ENCODE results near the gene ST6GALNAC5.
"Not testable (repeated sequence)": the region's sequence is repeated elsewhere in the genome, so short reads cannot be mapped to it uniquely, and the experiment has no call there.

The ST6GALNAC5 gene

GRCh38 chr1:76957961-76958360, 90.7 kb downstream of the ST6GALNAC5 start:
- WGBS: 97% methylated on average over 8 of the region's 8 CpGs
- H3K4me3 ChIP-seq (ENCODE audit: low read length): no peak overlapping the region
- no peaks in the 10 kb centered on the region for H3K4me1 ChIP-seq (ENCODE audit: insufficient read depth, low read length)

GRCh38 chr1:76958828-76959227, 91.5 kb downstream of the ST6GALNAC5 start:
- no peak overlapping the region for H3K9ac ChIP-seq (ENCODE audit: low read depth, low read length)
- H3K4me3 ChIP-seq (ENCODE audit: low read length): no peak overlapping the region
- H3K27ac ChIP-seq (ENCODE audit: low read depth, low read length): no peak overlapping the region
- no peaks in the 10 kb centered on the region for H3K27me3 ChIP-seq (ENCODE audit: insufficient read depth, low read length)
- H3K9me3 ChIP-seq (ENCODE audit: insufficient read depth, low read depth, low read length): 0 out of 2 replicates have a peak, but pooled peaks cover 2% of the 10 kb centered on the region
- 95% methylated on average over 4 of the region's 4 CpGs for WGBS
- no peaks in the 10 kb centered on the region for H3K36me3 ChIP-seq (ENCODE audit: insufficient read depth, low read length)
- H3K4me1 ChIP-seq (ENCODE audit: insufficient read depth, low read length): no peaks in the 10 kb centered on the region

More at GRCh38 chr1:76957961-76958360, 90.7 kb downstream of the ST6GALNAC5 start:
- H3K9ac ChIP-seq (ENCODE audit: low read depth, low read length): no peak overlapping the region
- no peaks in the 10 kb centered on the region for H3K36me3 ChIP-seq (ENCODE audit: insufficient read depth, low read length)
- no peaks in the 10 kb centered on the region for H3K9me3 ChIP-seq (ENCODE audit: insufficient read depth, low read depth, low read length)
- no peak overlapping the region for H3K27ac ChIP-seq (ENCODE audit: low read depth, low read length)
- H3K27me3 ChIP-seq (ENCODE audit: insufficient read depth, low read length): no peaks in the 10 kb centered on the region

GRCh38 chr1:76959556-76959955, 92.3 kb downstream of the ST6GALNAC5 start:
- Histone ChIP-seq H3K27ac (ENCODE audit: low read depth, low read length) (no peak overlapping the region), H3K4me1 (ENCODE audit: insufficient read depth, low read length) (no peaks in the 10 kb centered on the region), H3K4me3 (ENCODE audit: low read length) (no peak overlapping the region), H3K9me3 (ENCODE audit: insufficient read depth, low read depth, low read length) (peaks cover 5% of the 10 kb centered on the region; the same call in 1 of the 2 replicates), H3K9ac (ENCODE audit: low read depth, low read length) (no peak overlapping the region), H3K27me3 (ENCODE audit: insufficient read depth, low read length) (no peaks in the 10 kb centered on the region), H3K36me3 (ENCODE audit: insufficient read depth, low read length) (peaks cover 3% of the 10 kb centered on the region; the same call in 1 of the 2 replicates)
- WGBS: 92% methylated on average over 4 of the region's 4 CpGs

GRCh38 chr1:76961181-76961819, 94.0 kb downstream of the ST6GALNAC5 start:
- Histone ChIP-seq H3K9me3 (ENCODE audit: insufficient read depth, low read depth, low read length) (peaks cover 5% of the 10 kb centered on the region; the same call in 1 of the 2 replicates), H3K27me3 (ENCODE audit: insufficient read depth, low read length) (no peaks in the 10 kb centered on the region), H3K9ac (ENCODE audit: low read depth, low read length) (no peak overlapping the region), H3K4me1 (ENCODE audit: insufficient read depth, low read length) (no peaks in the 10 kb centered on the region), H3K27ac (ENCODE audit: low read depth, low read length) (no peak overlapping the region), H3K4me3 (ENCODE audit: low read length) (no peak overlapping the region), H3K36me3 (ENCODE audit: insufficient read depth, low read length) (peaks cover 3% of the 10 kb centered on the region; the same call in 1 of the 2 replicates)
- WGBS: 91% methylated on average over 6 of the region's 6 CpGs

GRCh38 chr1:76961820-76962207, 94.5 kb downstream of the ST6GALNAC5 start:
- Histone ChIP-seq H3K9me3 (ENCODE audit: insufficient read depth, low read depth, low read length) (peaks cover 5% of the 10 kb centered on the region; the same call in 1 of the 2 replicates), H3K9ac (ENCODE audit: low read depth, low read length) (no peak overlapping the region), H3K4me3 (ENCODE audit: low read length) (no peak overlapping the region), H3K36me3 (ENCODE audit: insufficient read depth, low read length) (peaks cover 3% of the 10 kb centered on the region; the same call in 1 of the 2 replicates), H3K27ac (ENCODE audit: low read depth, low read length) (no peak overlapping the region), H3K27me3 (ENCODE audit: insufficient read depth, low read length) (no peaks in the 10 kb centered on the region), H3K4me1 (ENCODE audit: insufficient read depth, low read length) (no peaks in the 10 kb centered on the region)

GRCh38 chr1:76981267-76981666, 114.0 kb downstream of the ST6GALNAC5 start:
- not testable (repeated sequence) for H3K9ac ChIP-seq (ENCODE audit: low read depth, low read length); H3K4me3 ChIP-seq (ENCODE audit: low read length); H3K9me3 ChIP-seq (ENCODE audit: insufficient read depth, low read depth, low read length); H3K36me3 ChIP-seq (ENCODE audit: insufficient read depth, low read length); H3K27me3 ChIP-seq (ENCODE audit: insufficient read depth, low read length); H3K27ac ChIP-seq (ENCODE audit: low read depth, low read length)
- 47% methylated on average over 3 of the region's 3 CpGs for WGBS
- peaks cover 12% of the 10 kb centered on the region; the same call in 1 of the 2 replicates for H3K4me1 ChIP-seq (ENCODE audit: insufficient read depth, low read length)

GRCh38 chr1:76989976-76990375, 122.7 kb downstream of the ST6GALNAC5 start:
- H3K27ac ChIP-seq (ENCODE audit: low read depth, low read length): no peak overlapping the region
- no peaks in the 10 kb centered on the region for H3K4me1 ChIP-seq (ENCODE audit: insufficient read depth, low read length)
- H3K27me3 ChIP-seq (ENCODE audit: insufficient read depth, low read length): no peaks in the 10 kb centered on the region
- no peaks in the 10 kb centered on the region for H3K9me3 ChIP-seq (ENCODE audit: insufficient read depth, low read depth, low read length)
- H3K9ac ChIP-seq (ENCODE audit: low read depth, low read length): no peak overlapping the region
- no peak overlapping the region for H3K4me3 ChIP-seq (ENCODE audit: low read length)
- 100% methylated on average over 2 of the region's 2 CpGs for WGBS
- no peaks in the 10 kb centered on the region for H3K36me3 ChIP-seq (ENCODE audit: insufficient read depth, low read length)

- no peaks in the 10 kb centered on the region for H3K9me3 ChIP-seq (ENCODE audit: insufficient read depth, low read depth, low read length)
- WGBS: 100% methylated on average over 1 of the region's 1 CpG
- H3K36me3 ChIP-seq (ENCODE audit: insufficient read depth, low read length): no peaks in the 10 kb centered on the region
- H3K9ac ChIP-seq (ENCODE audit: low read depth, low read length): no peak overlapping the region
- H3K4me1 ChIP-seq (ENCODE audit: insufficient read depth, low read length): no peaks in the 10 kb centered on the region
- no peak overlapping the region for H3K27ac ChIP-seq (ENCODE audit: low read depth, low read length)
- no peak overlapping the region for H3K4me3 ChIP-seq (ENCODE audit: low read length)
- H3K27me3 ChIP-seq (ENCODE audit: insufficient read depth, low read length): no peaks in the 10 kb centered on the region
Observed at GRCh38 chr1:76993036-76993435, 125.8 kb downstream of the ST6GALNAC5 start.

- Histone ChIP-seq H3K27ac (ENCODE audit: low read depth, low read length) (no peak overlapping the region), H3K9me3 (ENCODE audit: insufficient read depth, low read depth, low read length) (no peaks in the 10 kb centered on the region), H3K36me3 (ENCODE audit: insufficient read depth, low read length) (no peaks in the 10 kb centered on the region), H3K27me3 (ENCODE audit: insufficient read depth, low read length) (no peaks in the 10 kb centered on the region), H3K4me3 (ENCODE audit: low read length) (no peak overlapping the region), H3K9ac (ENCODE audit: low read depth, low read length) (no peak overlapping the region), H3K4me1 (ENCODE audit: insufficient read depth, low read length) (no peaks in the 10 kb centered on the region)
- 84% methylated on average over 4 of the region's 4 CpGs for WGBS
Observed at GRCh38 chr1:76998582-76999223, 131.4 kb downstream of the ST6GALNAC5 start.

- H3K27ac ChIP-seq (ENCODE audit: low read depth, low read length): no peak overlapping the region
- WGBS: 96% methylated on average over 3 of the region's 3 CpGs
- H3K36me3 ChIP-seq (ENCODE audit: insufficient read depth, low read length): no peaks in the 10 kb centered on the region
- no peak overlapping the region for H3K9ac ChIP-seq (ENCODE audit: low read depth, low read length)
- H3K4me3 ChIP-seq (ENCODE audit: low read length): no peak overlapping the region
- H3K9me3 ChIP-seq (ENCODE audit: insufficient read depth, low read depth, low read length): no peaks in the 10 kb centered on the region
- no peaks in the 10 kb centered on the region for H3K27me3 ChIP-seq (ENCODE audit: insufficient read depth, low read length)
- H3K4me1 ChIP-seq (ENCODE audit: insufficient read depth, low read length): peaks cover 18% of the 10 kb centered on the region; the same call in 1 of the 2 replicates
Observed at GRCh38 chr1:77007675-77008074, 140.4 kb downstream of the ST6GALNAC5 start.

- H3K36me3 ChIP-seq (ENCODE audit: insufficient read depth, low read length): no peaks in the 10 kb centered on the region
- H3K27me3 ChIP-seq (ENCODE audit: insufficient read depth, low read length): no peaks in the 10 kb centered on the region
- H3K9ac ChIP-seq (ENCODE audit: low read depth, low read length): no peak overlapping the region
- H3K27ac ChIP-seq (ENCODE audit: low read depth, low read length): no peak overlapping the region
- 59% methylated on average over 8 of the region's 8 CpGs for WGBS
- H3K4me3 ChIP-seq (ENCODE audit: low read length): no peak overlapping the region
- peaks cover 22% of the 10 kb centered on the region; the same call in 1 of the 2 replicates for H3K4me1 ChIP-seq (ENCODE audit: insufficient read depth, low read length)
- no peaks in the 10 kb centered on the region for H3K9me3 ChIP-seq (ENCODE audit: insufficient read depth, low read depth, low read length)
Observed at GRCh38 chr1:77010937-77011336, 143.7 kb downstream of the ST6GALNAC5 start.

Measured in HUES64 (cell line).